Measurements from ENCODE around the gene SDF2.

SDF2 gene, protein sequence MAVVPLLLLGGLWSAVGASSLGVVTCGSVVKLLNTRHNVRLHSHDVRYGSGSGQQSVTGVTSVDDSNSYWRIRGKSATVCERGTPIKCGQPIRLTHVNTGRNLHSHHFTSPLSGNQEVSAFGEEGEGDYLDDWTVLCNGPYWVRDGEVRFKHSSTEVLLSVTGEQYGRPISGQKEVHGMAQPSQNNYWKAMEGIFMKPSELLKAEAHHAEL

DNA sequence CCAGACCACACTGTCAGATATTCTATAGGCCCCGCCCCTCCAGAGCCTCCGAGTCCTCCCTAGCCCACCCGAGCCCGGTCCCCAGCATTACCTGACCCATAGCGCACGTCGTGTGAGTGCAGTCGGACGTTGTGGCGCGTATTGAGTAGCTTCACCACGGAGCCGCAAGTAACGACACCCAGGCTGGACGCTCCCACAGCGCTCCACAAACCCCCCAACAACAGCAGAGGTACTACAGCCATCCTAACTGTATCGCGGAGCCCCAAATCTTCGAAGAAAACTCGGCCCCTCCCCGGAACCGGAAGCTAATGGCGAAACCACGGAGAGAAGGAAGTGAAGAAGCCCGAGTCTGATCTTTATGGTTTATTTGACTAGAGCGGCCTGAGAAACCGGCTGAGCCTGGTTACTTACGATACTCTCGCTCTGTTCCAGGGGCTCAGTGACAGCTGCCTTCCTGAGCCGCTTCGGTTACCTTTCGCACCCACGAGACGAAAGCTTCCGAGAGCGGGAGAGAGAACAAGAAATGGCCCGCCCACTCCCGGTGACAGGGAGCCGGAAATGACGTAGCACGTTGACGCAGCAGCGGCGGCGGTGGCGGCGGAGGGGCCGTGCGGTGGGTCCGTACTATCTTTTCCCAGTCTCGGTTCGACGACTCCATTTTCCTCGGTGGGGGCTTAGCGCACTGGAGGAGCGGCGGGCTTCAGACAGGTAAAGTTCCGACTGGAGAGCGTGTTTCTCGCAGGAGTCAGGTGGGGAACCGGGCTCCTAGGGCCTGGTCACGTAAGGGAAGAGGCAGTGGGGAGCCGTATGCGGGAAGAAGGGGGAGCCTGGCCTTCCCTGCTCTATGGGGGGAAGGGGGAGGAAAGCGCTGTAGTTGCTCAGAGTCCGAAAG lies at the start of gene SDF2, which contains the start of gene SUPT6H:
SDF2 (minus strand) TSS at position 272 of the 892 bp plus-strand sequence; CDS start at position 242, 30 bp downstream.
SUPT6H (plus strand) TSS at position 571 of the 892 bp plus-strand sequence. CDS start 11,197 bp downstream, outside the sequence.
- DNase-seq (ENCODE audit: low read depth) = peak; percentile 92

DNA sequence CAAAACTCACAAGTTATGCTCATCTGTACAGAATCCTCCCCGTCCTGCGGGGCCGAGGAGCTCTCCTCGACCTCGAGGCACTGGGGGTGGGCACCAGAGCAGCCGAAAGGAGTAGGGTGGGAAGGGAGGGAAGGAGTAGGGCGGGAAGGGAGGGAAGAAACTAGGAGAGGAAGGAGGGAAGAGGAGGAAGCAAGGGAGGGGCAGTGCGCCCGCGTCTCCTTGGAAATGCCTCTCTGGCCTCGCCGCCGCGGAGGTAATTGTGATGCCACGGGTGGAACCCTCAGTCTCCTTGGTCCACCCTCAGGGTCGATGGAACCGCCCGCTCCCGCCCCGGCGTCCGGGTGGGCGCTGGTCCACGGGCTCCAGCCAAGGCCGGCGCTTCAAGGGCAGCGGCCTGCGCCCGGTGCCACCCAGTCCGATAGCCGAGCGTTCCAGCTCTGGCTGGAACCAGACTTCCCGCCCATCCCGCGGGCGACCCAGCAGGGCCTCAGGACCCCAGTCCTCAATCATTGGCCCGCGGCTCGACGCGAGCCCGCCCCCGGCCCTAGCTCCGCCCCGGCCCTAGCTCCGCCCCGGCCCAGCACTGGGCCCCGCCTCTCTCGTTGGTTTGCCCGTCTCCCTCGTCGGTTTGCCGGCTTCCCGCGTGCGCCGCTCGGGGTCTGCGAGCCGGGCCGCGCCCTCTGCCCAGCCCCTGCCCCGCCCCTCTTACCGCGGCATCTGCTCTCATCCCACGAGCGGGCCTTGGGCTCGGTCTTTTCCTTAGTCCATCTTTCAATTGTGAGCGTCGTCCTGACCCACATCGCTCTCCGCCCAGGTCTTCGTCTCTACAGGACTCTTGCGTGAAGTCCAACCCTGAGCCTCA lies 49.4 kb upstream of the SDF2 start:
- DNase-seq (ENCODE audit: low read depth) = peak; percentile 87

DNA sequence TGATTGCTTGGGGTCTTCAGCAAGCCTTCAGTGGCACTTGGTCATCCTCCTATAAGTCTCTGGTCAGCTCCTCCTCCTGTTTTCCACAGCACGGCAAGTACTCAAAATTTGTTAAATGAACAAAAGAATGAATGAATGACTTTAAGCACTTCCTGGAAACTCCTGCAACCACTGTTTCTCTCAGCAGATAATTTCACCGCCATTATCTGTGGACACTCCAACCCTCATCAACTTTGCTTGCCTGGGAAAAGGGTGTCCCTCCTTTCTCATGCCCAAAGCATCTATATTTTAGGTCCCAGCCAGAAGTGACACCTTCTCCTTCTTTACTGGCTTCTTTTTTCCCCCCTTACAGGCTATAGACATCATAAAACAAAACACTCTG lies 45.6 kb upstream of the SDF2 start:
- DNase-seq (ENCODE audit: low read depth) = no peak

DNA sequence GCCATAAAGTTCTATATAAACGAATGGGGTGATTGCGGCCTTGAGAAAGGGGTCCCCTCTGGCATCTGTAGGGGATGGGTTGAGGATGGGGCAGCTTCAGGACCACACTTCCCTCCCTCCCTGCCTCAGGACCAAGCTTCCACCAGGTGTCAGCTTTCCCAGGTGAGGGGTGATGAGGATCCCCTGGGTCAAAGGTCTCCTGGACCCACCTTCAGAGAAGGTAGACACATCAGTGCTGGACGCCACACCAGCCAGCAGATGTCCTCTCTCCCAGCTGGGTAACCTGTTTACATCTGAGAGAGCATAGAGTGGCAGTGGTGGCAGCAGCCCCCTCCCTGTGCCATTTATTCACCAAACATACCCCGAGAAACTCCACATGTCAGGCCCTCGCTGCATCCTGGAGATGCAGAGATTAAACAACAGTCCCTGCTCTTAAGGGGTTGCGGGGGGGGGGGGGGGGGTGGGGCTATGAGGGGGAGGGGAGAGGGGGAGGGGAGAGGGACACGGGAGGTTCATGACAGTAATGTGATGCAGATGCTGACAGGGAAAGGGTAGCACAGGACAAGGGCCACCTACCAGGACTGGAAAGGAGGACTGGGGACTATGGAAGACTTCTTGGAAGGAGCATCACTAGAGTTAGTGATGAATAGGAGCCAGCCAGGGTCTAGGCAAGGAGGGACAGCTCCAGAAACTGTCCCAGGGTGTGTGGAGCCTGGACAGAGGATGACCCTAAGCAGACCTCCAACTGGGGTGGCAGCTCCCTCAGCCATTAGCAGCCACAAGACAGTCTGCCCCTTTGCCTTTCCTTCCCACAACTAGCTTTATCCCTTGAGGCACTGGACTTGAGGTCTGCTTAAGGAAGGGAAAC lies 45.0 kb upstream of the SDF2 start:
- no peak for DNase-seq (ENCODE audit: low read depth)

DNA sequence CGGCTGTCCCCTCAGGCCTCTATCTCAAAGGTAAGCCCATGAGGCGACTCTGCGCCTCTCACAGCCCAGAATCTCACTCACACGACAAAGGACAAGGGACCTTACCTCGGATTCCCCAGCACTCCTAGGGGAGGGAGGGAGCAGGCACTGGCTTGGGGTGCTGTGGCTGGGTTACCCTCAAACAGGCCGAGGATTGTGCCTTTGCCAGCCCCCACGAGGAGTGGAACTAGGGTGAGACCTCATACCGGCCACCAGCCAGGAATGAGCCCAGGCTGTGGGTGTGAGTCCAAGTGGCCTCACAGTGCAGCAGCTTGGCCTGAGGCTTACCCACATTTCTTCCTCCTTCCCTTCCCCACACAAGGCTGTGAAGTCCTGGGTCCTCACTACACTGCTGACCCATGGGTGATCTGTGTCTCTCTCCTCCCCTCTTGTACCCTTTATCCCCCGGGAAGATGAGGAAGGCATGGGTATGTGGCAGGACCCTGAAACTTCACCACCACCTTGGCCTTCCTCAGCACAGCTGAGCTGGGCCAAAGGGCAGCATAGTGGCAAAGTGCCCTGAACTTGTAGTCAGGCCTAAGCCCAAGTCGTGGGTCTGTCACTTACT lies 44.1 kb upstream of the SDF2 start:
- DNase-seq (ENCODE audit: low read depth) = no peak

DNA sequence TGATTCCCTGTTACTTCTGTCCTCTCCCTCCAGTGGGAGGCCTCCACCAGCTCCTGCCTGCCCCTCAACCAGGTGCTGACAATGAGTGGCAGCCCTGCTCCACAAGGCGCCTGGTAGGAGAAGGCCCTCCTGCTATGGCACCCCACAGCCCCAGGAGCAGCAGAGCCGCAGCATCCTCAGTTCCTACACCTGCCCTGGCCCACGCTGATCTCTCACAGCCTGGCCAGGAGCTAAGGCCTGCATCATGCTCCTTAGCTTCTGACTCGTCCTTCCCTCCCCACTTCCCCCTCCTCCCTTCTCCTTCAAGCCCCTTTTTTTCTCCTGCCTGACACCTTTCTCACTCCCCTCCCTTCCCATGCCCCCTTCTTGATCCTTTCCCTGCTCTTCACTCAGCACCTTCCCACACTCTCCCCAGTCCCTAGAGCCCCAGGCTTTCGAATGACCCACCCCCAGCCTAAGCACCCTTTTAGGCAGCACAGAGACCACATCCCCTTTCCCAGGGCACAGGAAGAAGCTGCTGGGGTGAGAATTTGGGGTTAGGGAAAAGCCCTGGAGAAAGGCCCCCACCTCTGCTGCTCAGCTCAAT lies 43.5 kb upstream of the SDF2 start:
- DNase-seq (ENCODE audit: low read depth) = no peak

DNA sequence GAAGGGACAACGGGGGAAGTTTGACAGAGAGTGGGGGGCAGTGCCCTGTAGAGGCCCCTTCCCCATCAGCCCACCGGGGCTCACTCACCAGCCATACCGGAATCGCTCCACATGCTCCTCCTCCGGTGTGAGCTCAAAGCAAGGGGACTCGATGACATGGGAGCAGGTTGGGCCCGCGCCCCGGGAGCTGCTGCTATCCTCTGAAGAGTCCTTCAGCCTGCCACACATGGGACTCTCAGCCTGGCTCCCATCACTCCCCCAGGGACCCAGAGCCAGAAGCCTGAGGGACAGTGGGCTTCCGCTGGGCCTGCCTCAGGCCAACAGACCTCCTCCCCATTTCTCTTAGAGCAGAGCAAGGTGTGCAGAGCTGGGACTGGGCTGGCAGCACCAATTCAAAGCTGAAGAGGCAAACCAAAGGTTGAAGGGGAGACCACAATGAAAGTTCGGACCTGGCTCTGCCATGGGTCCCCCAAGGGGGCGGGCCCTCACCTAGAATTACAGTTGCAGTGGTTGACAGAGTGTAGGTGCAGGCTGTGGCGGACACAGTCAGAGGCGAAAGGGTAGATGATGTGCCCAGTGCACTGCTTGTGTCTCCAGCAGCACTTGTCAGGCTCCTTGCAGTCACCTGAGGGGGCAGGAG lies 42.6 kb upstream of the SDF2 start:
- DNase-seq (ENCODE audit: low read depth) = no peak

DNA sequence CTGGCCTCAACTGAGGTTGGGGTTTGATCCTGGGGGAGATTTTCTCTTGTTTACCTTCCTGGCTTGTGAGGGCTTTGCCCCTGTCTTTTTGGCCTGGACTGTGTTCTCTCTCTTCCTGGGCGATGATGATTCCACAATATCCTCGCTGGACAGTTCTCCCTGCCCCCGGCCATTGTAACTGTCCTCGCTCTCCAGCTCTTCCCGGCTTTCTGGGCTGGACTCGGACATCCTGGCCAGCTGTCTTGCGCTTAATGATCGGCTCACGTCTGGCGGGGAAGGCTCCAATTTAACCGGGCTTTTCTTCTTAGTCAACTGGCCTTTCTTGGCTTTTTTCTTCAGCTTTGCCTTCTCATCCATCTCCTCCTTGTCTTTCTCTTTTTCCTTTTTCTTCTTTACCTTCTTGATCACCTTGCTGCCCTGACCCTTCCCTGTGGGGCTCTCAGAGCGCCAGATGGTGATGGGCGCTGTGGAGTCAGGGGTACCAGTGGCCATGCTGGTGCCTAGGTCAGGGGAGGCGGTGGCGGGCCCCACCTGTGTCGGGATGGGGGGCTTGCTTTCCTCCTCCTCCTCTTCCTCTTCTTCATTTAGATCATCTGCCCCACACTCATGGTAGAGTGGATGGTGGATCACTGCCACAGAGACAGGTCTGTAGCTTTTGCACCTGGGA lies 42.0 kb upstream of the SDF2 start:
- DNase-seq (ENCODE audit: low read depth) = no peak

DNA sequence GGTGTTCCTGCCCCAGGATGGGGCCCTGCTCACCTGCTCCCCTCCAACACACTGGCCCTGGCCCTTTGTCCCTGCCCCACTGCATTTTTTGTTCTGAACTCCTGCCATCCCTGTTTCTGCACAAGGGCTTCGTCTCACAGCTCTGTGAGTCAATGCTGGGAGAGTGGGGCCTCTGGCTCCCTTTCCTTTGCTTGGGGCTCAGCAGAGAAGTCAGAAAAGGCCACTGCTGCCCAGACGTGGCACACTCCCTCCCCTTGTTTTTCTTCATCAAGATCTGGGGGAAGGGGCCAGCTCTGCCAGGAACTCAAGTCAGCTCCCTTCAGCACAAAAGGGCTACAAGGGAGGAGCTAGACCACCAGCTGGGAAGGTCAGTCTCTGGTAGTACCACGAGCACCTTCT lies 41.0 kb upstream of the SDF2 start:
- no peak for DNase-seq (ENCODE audit: low read depth)

DNA sequence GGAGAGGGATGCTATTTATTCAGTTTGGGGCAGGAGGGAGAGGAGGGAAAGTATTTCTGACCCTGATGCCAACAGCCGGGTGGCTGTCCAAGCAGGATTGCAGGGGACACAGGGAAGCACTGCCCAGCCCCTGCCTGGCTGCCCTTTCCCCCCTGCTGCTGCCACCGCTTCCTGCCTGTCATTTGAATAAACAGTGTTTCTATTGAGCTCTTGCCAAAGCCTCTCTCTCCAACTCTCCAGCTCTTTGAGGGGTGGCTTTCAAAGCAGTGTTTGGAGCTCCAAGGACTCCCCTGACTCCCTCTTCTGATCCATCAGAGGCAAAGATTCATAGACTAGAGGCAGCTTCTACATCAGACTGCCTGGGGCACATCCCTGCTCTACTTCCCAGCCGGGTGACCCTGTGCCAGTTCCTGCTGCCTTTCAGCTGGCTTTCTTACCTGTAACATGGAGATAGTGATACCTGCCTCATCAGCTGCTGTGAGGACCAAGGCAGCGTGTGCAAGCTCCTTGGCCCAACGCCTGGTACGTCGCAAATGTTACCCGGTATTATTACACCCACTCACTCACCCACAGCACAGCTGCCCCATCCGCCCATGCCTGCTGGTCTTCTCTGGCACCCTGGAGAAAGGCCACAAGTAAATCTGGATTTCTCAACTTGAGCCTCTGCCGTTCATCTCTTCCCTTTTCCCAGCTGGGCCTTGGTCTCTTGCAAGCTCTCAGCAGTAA lies 40.5 kb upstream of the SDF2 start:
- no peak for DNase-seq (ENCODE audit: low read depth)

DNA sequence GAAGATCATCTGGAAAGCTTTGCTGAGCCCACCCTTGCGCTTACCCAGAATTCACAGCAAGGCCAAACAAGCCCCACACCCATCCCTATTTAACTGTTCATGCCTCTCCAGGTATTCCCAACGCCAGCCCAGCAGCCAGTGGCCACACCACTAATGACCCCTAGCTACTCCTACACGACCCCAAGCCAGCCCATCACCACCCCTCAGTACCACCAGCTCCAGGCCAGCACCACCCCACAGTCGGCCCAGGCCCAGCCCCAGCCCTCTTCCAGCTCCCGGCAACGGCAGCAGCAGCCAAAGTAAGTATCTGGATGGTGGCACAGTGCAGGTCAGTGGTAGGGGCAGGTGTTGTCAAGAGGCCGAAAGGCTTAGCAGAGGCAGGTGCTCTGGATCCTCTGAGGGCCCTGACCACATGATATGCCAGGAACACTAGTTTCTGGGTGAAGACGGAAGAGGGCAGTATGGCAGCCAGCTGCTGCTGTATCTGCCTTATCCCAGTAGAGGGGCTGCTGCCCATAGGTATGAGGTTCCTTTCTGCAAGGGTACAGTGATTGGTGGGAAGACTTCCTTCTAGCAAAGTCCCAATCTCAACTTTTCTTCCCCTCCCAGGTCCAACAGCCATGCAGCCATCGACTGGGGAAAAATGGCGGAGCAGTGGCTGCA lies 39.3 kb upstream of the SDF2 start:
- no peak for DNase-seq (ENCODE audit: low read depth)

DNA sequence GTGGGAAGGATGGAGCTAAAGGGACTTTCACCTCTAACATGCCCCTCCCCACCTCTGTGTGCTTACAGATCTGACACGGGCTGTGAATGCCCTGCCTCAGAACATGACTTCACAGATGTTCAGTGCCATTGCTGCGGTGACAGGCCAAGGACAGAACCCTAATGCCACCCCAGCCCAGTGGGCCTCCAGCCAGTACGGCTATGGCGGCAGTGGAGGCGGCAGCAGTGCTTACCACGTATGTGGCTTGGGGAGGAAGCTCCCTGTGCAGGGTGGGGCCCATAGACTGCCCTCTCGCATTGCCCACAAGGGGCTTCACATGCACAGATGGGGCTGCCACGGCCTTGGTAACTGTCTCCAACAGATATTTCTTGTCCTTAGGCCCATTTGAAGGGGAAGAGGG lies 38.6 kb upstream of the SDF2 start:
- DNase-seq (ENCODE audit: low read depth) = no peak

DNA sequence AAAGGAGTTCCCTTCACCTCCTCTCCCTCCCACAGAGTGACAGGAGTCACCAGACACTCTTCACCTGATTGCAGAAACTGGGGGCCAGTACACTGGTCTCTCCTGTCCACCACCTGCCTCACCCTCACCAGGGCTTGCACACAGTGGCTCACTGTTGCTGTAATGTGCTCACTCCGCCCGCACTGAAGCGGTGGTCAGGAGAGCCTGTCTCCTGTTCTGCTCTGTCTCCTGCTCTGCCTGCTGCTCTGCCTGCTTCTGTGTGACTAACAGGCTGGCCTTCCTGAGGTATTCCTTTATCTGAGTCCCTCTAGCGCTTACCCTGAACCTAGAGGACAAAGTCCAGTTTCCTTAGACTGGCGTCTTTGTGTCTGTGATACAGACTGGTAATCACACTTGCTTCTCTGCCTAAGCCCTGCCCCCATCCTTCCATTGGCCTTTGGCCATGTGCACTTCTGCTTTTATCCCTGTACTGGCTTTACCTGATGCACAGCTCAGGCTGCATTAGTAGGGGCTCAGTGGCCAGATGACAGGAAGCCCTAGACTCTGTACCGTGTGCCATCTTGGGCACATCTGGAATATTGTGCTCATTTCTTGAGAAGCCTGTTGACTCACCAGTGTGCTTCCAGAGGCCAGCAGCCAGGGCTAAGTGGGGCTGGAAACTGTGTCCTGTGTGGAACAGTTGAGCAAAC lies 36.7 kb upstream of the SDF2 start:
- DNase-seq (ENCODE audit: low read depth) = no peak

DNA sequence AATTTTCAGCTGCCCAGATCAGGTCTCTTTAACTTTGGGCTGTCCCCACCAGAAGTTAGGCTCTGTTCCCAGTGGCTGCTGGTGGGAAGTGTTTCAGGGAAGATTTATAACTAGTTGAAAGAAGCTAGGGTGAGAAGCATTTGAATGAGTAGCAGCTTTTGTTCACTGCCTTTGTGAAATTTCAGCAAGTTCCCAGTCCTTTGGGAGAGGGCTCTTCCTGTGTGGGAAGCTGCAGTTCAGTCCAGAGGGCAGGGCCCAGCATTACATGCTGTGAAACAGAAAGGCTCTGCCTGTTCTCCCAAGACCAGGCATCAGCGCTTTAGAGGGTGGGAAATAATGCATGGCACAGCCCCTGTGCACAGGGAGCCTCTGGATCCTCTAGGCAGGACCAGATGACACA lies 32.2 kb upstream of the SDF2 start:
- no peak for DNase-seq (ENCODE audit: low read depth)

DNA sequence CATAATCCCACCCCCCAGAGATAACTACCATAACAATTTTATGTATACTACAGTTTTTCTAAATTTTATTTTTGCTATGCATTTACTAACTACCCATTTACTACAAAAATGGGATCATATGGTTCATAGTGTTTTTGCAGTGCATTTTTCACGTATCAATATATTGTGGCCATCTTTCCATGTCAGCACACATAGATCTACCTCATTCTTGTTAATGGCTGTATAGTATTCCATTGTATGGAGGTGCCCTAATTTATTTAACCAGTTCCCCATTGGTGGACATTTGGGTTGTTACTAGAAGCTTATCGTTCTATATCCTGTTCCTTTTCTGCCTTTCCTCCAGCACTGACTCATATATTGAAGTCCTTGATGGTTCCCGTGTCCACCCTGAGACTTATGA lies 27.3 kb upstream of the SDF2 start:
- no peak for DNase-seq (ENCODE audit: low read depth)

DNA sequence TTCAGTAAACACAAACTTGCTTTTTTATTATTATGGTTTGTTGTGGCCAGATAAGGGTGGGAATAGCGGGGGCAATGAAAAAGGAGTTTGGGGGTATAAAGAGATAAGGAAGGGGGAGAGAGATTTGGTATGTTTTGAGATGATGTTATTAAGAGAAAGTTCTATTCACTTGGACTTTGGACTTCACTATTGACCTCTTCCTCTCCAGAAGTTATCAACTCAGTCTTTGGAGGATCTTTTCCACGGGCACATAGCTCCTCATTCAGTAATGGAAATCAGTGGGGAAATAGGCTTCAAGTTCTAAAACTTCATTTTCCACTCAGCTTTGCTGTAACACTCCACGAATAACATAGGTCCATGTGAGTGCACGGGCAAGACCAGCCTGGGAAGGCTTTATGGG lies 26.8 kb upstream of the SDF2 start:
- DNase-seq (ENCODE audit: low read depth) = no peak

DNA sequence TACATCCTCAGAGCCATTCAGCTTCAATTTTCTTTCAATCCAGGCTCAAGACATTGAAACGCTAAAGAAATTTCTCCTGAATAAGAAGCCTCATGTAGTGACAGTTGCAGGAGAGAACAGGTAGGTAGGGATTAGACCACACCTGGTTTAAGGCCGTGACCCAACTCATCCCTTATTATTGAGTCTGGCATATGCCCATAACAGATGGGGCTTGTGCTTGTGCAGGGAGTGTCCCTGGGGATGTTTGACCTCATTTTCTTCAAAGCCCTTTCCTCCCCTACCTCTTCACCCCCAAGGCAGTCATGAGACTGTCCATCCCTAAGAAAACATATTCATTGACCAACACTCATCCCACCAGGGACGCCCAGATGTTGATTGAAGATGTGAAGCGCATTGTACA lies 24.6 kb upstream of the SDF2 start:
- DNase-seq (ENCODE audit: low read depth) = no peak

DNA sequence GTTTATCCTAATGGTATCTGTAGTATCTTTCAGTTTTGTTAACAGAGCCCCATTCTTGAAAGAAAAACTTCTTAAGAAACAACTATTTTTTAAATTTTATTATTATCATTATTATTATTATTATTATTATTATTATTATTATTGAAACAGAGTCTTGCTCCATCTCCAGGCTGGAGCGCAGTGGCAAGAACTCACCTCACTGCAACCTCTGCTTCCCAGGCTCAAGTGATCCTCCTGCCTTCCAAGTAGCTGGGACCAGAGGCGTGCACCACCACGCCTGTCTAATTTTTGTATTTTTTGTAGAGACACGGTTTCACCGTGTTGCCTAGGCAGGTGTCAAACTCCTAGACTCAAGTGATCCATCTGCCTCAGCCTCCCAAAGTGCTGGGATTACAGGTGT lies 23.7 kb upstream of the SDF2 start:
- DNase-seq (ENCODE audit: low read depth) = no peak

Measured in stimulated activated CD4-positive, alpha-beta T cell treated with anti-CD3 and anti-CD28 coated beads, Interleukin-2, amount 100 ng/mL, for 4 hours (primary cell).